ENCODE measurements around the gene C1orf87.

C1orf87 gene

GRCh38 chr1:60044881-60045280, 28.7 kb downstream of the C1orf87 start:
- TF ChIP-seq, protein P1, sequence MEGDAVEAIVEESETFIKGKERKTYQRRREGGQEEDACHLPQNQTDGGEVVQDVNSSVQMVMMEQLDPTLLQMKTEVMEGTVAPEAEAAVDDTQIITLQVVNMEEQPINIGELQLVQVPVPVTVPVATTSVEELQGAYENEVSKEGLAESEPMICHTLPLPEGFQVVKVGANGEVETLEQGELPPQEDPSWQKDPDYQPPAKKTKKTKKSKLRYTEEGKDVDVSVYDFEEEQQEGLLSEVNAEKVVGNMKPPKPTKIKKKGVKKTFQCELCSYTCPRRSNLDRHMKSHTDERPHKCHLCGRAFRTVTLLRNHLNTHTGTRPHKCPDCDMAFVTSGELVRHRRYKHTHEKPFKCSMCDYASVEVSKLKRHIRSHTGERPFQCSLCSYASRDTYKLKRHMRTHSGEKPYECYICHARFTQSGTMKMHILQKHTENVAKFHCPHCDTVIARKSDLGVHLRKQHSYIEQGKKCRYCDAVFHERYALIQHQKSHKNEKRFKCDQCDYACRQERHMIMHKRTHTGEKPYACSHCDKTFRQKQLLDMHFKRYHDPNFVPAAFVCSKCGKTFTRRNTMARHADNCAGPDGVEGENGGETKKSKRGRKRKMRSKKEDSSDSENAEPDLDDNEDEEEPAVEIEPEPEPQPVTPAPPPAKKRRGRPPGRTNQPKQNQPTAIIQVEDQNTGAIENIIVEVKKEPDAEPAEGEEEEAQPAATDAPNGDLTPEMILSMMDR (IDR thresholded peaks at IDR 0.05; ENCODE audit: low read depth, low read length): no peak

GRCh38 chr1:60041783-60042182, 31.8 kb downstream of the C1orf87 start:
- H3K4me3 ChIP-seq (ENCODE audit: low read depth, low read length): no peak overlapping the region
- TF ChIP-seq, protein P1 (IDR thresholded peaks at IDR 0.05; ENCODE audit: low read depth, low read length): no peak

More at GRCh38 chr1:60044881-60045280, 28.7 kb downstream of the C1orf87 start:
- H3K4me3 ChIP-seq (ENCODE audit: low read depth, low read length): no peak overlapping the region

- TF ChIP-seq, protein P1 (IDR thresholded peaks at IDR 0.05; ENCODE audit: low read depth, low read length): no peak
Observed at GRCh38 chr1:60037669-60038068, 35.9 kb downstream of the C1orf87 start.

GRCh38 chr1:60036856-60037460, 36.6 kb downstream of the C1orf87 start:
- H3K4me3 ChIP-seq (ENCODE audit: low read depth, low read length): no peak overlapping the region
- TF ChIP-seq, protein P1 (IDR thresholded peaks at IDR 0.05; ENCODE audit: low read depth, low read length): no peak

More at GRCh38 chr1:60037669-60038068, 35.9 kb downstream of the C1orf87 start:
- no peak overlapping the region for H3K4me3 ChIP-seq (ENCODE audit: low read depth, low read length)

- TF ChIP-seq, protein P1 (IDR thresholded peaks at IDR 0.05; ENCODE audit: low read depth, low read length): no peak
- H3K4me3 ChIP-seq (ENCODE audit: low read depth, low read length): no peak overlapping the region
Observed at GRCh38 chr1:60035921-60036320, 37.6 kb downstream of the C1orf87 start.

DNA sequence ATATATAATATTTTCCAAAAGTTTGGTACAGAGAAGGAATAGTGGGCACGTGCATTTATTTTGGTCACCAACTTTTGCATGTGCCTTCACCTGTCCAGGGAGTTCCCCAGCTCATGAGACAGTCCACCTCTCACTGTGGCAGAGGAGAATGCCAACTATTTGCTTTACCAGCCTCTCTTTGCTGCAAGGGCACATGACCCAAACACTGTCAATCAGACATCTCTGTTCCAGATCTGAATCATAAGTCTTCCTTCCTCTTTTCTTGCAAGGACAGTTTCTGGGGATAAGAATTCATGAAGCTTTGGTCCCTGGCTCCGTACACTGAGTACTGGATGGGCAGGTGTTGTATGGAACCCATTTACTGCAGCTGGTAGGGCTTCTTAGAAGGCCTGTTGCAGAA, 38.6 kb downstream of the C1orf87 start:
- H3K4me3 ChIP-seq (ENCODE audit: low read depth, low read length): no peak overlapping the region
- TF ChIP-seq, protein P1 (IDR thresholded peaks at IDR 0.05; ENCODE audit: low read depth, low read length): no peak

GRCh38 chr1:60033066-60033465, 40.5 kb downstream of the C1orf87 start:
- TF ChIP-seq, protein P1 (IDR thresholded peaks at IDR 0.05; ENCODE audit: low read depth, low read length): no peak
- H3K4me3 ChIP-seq (ENCODE audit: low read depth, low read length): no peak overlapping the region
